Omental fat pad (tissue), 4 donors: ENCODE measurements around the gene INSYN2B. TPM values are rescaled to one million over a fixed set of nuclear protein-coding genes. Genes with fewer than 3 reads are reported as not detected.
A peak's percentile ranks its signal among the peaks of the same experiment; 100 is the strongest.

Experiments used
- ATAC-seq: fragments of 150-250 bp; one replicate; pipeline ENCODE4 v1.9.1; 2016; ENCODE audit warnings: mild to moderate bottlenecking, moderate library complexity; ENCODE audit not compliant: low FRiP score
- DNase-seq: peaks from one replicate; pipeline ENCODE4 v3.0.0-alpha.2; 2019; ENCODE audit warnings: low spot score
- total RNA-seq, 4 donors: library from RNA; depleted of rRNA; stranded (reverse); fragments of >200 nt; gene quantifications; one replicate each; pipeline ENCODE4 v1.1.0, GENCODE V29; 2016
- TF ChIP-seq, protein P1 (sequence below), 3 donors: fragments of 450-650 bp; IDR thresholded peaks; one replicate each; pipeline ENCODE4 v1.5.1; 2016 to 2017; ENCODE audit warnings: antibody characterized with exemption in 3 of 3, mild to moderate bottlenecking in 3 of 3, moderate library complexity in 2 of 3

Gene INSYN2B
- total RNA-seq, 4 donors from 2014 or later, result 1.4 to 8.4 (median 5.4) TPM

DNA sequence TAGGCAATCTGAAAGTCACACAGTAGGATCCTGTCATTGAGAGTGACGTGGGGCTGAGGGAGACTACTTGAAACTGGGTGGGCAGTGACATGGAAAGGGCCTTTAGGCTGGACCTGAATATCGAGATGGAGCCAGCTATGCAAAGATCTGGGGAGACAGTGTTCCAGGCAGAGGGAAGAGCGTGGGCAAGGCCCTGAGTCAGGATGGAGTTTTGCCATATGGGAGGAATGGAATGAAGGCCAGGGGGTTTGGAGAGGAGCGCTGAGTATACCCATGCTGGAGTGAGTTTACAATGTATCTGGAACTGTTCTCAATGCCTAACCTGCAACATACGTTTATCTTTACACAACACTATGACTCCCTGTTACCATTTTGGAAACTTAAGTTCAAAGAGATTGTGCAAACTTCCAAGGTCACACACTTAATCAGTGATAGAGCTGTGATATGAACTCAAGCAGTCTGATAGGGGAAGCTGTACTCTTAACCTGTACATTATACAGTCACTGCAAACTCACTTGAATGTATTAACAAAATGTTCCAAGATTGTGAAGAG, 33.5 kb downstream of the INSYN2B start:
- ATAC-seq, result peak; percentile 70
- no peak for DNase-seq
- TF ChIP-seq, protein P1, sequence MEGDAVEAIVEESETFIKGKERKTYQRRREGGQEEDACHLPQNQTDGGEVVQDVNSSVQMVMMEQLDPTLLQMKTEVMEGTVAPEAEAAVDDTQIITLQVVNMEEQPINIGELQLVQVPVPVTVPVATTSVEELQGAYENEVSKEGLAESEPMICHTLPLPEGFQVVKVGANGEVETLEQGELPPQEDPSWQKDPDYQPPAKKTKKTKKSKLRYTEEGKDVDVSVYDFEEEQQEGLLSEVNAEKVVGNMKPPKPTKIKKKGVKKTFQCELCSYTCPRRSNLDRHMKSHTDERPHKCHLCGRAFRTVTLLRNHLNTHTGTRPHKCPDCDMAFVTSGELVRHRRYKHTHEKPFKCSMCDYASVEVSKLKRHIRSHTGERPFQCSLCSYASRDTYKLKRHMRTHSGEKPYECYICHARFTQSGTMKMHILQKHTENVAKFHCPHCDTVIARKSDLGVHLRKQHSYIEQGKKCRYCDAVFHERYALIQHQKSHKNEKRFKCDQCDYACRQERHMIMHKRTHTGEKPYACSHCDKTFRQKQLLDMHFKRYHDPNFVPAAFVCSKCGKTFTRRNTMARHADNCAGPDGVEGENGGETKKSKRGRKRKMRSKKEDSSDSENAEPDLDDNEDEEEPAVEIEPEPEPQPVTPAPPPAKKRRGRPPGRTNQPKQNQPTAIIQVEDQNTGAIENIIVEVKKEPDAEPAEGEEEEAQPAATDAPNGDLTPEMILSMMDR (IDR thresholded peaks at IDR 0.05), result no peak

DNA sequence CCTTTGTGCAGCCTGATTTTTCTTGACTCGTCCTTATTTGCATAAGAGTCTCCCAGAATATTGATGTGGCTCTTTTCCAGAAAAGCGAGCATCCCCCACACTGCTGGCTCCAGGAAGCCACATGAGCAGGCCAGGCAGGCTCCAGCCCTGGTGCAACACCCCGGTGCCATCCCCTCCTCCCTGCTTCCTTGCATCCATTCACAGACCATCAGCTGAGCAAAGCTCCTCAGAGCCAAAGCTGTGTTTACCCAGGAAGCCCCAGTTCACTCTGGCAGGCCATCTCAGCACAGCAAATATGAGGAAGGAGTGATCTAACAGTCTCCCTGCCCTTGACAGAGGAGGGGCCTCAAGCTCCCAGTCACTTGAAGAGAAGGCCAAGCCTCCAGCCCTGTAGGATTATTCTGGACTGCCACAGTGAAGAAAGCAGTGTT, 34.4 kb downstream of the INSYN2B start:
- TF ChIP-seq, protein P1 (IDR thresholded peaks at IDR 0.05), result no peak
- DNase-seq (peak; percentile 24), ATAC-seq (peak; percentile 87)

DNA sequence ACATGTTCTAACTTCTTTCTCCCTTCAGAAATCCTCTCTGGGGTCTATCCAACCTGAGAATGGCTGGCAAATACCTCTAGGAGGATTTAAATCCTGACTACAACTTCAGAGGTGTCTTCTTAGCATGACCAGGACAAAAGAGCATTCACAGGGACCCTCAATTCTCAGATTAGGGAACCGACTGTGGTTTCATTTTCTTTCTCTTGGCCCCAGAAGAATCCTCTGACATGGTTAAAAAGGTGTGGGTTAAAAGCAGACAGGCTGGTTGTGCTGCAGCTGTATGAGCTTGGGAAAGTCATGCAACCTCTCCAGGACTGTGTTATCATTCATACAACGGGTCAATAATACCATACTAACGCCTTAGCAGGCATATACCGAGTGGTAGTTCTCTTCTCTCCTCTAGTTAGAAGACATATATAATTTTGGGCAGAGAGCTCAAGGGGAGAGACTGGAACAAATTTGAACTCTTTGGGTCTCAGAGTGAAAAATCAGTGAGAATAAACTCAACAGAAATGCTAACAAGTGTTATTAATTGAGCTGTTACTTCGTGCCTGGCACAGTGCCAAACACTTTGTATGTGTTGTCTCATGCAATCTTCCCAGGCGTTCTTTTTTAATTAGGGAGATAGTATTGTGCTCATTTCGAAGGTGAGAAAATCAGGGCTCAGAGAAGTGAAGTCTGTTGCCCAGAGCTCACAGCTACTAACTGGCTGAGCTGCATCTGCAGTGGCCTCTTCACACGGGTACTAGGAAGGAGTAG, 35.2 kb downstream of the INSYN2B start:
- ATAC-seq (no peak), DNase-seq (no peak)
- TF ChIP-seq, protein P1 (IDR thresholded peaks at IDR 0.05), result no peak

- ATAC-seq (no peak), DNase-seq (no peak)
- TF ChIP-seq, protein P1 (IDR thresholded peaks at IDR 0.05), result no peak
Observed at GRCh38 chr5:169944115-169944514, 36.2 kb downstream of the INSYN2B start.

- ATAC-seq (no peak), DNase-seq (no peak)
- TF ChIP-seq, protein P1 (IDR thresholded peaks at IDR 0.05), result no peak
Observed at GRCh38 chr5:169943026-169943425, 37.3 kb downstream of the INSYN2B start.

DNA sequence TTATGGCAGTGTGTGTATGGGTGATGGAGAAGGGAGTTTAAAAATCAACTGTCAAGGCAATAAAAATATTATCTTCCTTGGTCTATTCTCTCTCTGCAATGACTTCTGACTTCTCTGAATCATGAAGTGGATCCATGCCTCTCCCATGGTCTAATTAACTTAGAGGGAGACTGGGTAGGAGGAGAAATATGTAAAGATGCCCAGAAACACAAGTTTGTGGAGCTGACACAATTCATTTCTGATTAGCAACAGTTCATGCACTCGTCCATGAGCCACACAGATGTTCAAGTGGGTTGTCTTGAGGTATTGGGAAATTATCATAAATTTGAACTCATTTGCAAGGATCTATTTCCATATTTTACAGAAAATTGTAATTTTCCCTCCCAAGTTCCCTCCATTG, 38.1 kb downstream of the INSYN2B start:
- TF ChIP-seq, protein P1 (IDR thresholded peaks at IDR 0.05), result no peak
- DNase-seq (no peak), ATAC-seq (no peak)

- TF ChIP-seq, protein P1 (IDR thresholded peaks at IDR 0.05), result no peak
- DNase-seq (no peak), ATAC-seq (no peak)
Observed at GRCh38 chr5:169941542-169941941, 38.8 kb downstream of the INSYN2B start.
